AG20443 (cell line): Measurements from ENCODE around the gene SEMA3C.
A peak's percentile ranks its signal among the peaks of the same experiment; 100 is the strongest.

Experiments
- DNase-seq: peaks from one replicate; pipeline ENCODE4 v3.0.0; 2012; ENCODE audit warnings: low spot score, mixed read lengths

Gene SEMA3C

DNA sequence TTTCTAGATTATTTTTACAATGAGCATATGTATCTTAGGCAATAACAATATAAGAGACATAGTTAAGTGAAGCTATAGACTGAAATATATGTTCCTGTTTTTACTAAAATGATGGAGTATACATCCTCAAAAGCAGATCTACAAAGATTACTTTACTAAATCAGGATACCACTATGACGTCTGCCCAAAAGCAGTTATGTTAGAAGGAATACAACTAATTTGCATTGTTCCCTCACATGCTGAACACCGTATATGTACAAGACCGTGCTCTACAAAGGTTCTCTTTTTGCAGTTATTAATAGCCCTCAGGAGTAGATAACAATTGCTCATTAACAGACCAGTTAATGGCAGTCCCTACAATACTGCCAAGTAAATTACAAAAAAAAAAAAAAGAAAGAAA, 143.0 kb downstream of the SEMA3C start:
- DNase-seq, result no peak

DNA sequence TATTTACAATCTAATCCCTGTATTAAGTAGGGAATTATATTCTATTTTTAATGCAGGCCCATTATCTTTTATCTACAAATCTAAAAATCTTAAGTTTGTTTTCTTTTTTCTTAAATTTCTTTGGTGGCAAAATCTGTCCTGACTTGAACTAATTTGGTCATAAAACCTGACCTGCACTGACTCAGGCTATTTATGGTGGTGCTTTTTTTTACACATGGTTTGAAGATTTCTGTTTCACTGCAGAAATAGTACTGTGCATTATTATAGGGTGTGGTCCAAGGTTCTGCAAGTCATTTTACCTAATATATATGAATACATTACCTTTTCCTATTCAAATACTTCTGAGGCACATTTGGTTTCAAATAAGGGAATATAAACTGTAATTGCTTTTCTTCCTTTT, 143.4 kb downstream of the SEMA3C start:
- DNase-seq, result no peak

DNA sequence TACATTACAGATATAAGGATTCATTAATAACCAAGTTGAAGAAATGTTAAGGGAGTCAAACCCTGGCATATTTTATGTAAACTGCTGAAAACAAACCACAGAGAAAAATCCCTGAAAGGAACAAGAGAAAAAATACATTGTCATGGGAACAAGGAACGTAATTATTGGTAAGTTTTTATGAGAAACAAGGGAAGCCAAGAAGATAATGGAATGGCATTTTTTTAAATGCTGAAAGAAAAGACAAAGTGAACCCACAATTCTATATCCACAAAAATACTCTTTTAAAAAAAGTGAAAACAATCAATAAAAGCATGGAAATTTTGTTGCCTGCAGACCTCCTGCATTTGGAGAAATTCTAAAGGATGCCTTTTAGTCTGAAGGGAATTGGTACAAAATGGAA, 144.0 kb downstream of the SEMA3C start:
- no peak for DNase-seq

DNA sequence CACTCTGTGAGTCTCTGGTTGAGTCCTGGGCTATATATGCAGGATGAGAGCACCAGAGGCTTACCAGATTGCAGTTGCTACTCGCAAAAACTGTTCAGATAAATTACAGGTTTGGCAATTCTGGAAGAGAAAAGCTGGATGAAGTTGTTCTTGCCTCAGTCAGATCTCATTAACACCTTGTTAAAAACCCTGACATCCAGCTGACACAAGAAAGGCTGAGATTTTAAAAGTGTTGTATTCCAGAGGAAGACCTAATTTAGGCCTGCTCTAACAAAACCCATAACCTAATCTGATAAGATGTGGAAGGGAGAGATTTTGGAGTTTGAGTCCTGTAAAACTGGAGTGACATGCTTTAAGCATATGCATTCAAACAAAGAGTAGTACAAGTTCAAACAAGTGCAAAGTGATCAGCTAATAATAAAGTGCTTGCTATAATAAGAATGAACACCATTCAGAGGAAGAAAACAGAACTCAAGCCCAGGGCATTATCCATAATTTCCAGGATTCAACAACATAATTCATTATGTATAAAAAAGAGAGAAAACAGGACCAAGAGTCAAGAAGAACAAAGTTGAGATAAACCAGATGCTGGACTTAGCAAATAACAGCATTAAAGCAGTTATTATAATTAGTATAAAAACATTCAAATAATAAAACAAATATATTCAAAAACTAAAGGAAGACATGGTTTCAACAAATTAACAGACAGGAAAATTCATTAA, 144.9 kb downstream of the SEMA3C start:
- DNase-seq, result no peak

DNA sequence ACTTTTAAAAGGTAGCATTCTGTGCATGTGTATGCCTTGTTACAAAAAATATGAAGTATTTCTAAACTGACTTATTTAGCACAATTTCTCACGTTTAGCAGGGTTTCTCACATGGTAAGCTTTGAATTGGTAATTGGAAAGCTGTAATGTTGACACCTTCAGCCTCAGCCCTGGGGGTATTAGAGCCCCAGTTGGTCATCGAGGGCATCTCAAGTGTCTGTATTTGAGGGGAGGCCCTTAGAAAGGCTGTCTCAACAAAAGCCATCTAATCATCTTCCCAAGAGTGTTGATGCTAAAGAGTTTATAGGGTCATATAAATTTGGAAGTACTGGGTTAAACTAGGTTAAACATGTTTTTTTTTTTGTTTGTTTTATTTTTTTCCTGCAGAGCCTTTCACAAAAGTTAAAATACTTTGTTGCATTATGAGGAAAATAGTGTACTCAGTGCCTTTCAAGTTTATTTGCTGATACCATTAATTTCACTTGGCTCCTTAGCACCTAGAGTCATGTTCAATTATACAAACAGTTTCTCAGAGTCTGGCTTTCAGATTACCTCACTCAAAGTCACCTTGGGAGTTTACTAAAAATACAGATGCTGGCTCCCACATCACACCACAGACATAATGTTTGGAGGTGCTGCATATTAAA, 146.4 kb downstream of the SEMA3C start:
- DNase-seq, result no peak

DNA sequence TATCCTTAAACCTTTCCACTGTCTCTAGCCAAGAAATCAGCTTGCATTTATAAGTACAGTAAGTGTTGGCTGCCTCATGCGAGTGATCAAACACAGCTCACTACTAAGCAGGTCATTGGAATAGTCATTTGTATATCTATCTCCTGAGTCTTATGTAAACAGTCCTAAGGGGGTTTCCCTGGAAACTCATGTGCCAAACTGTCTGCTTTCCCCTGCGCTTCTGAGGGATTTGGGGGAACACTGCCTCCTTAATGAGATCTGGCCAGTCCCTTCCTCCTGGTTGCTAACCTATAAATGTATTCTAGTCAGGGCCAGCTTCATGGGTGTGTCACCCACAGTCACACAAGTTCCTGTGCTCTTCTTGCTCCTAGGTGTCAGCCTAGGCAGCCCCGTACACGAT, 147.3 kb downstream of the SEMA3C start:
- DNase-seq, result no peak

DNA sequence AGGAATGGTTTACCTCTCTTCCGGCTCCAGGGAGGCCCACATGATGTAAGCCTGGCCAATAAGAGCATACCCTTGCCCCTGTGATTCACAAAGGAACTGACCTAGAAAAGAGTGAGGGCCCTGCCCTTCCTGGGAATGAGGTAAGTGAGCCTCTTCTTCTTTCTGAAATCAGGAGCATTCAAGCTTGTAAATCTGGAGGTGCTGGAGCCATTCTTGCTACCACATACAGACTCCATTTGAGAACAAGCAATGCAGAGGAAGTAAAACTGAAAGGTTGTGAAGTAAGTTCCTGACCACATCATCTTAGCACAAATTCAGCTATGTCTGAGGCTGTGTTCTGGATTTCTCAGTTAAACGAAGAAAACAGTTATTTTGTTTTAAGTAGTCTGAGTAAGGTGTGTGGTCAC, 148.2 kb downstream of the SEMA3C start:
- DNase-seq, result no peak

DNA sequence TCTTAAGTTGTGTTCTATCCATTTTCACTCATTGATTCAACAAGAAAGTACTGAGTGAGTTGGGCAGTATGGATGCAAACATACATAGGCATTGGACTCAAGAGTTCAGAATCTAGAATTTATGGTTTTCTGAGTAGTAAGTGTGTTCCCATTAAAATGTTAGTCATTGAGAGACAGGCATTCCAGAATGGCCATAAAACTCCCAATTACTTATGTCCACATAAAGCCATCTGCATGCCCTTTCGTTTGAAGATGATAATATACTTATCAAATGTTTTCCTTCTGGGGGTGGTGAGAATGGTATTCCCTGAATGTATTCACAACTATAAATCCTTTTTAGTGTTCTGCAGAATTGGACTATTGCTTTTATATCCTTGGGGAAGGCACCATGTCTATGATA, 148.8 kb downstream of the SEMA3C start:
- no peak for DNase-seq

DNA sequence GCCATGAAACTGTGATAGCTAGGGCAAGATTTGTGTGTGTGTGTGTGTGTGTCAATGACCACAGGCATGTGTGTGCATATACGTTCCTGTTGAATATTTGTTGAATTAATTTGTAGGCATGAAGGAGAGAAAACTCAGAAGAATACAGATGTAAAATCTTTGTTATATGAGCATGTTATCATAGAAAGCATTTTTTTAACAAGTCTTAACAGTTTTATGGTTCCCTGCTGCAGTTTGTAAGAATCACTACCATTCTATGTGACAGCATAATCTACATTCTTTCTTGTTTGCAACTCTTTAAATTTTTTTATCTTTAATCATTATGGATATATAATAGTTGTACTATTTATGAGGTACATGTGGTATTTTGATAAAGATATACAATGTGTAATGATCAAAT, 150.1 kb downstream of the SEMA3C start:
- no peak for DNase-seq

DNA sequence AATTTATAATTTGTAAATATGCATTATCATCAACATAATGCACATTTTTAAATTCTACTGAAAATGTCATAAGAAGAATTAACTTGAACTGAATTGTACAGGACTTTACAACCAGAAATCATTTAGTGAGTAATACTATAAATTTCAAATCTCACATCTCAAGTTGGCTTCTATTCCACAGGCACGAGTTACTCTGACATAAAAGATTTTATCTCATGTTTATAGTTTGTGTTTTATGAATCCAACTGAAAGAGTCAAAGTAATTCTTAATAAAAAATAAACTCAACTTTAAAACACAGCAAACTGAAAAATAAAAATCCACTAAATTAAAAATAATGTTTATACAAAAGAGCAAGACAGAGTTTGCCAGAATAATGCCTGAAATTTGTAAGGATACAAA, 151.2 kb downstream of the SEMA3C start:
- no peak for DNase-seq

DNA sequence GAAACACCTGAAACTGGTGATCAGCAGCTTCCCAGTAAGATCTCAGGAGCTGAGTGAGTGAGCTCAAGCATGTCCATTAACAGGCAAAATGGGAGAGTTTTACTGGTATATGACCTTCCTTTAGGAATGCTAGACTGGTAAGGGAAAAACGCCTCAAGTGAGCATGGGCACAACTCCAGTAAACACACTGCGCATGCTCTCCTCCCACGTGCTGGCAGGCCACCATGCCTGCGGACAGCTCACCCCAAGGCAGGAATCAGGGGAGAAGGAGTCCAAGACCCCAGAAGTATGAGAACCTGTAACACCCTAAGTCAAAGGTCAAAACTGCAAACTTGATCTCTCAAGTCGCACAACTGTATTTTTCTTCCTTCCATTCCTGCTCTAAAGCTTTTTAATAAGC, 152.1 kb downstream of the SEMA3C start:
- no peak for DNase-seq

DNA sequence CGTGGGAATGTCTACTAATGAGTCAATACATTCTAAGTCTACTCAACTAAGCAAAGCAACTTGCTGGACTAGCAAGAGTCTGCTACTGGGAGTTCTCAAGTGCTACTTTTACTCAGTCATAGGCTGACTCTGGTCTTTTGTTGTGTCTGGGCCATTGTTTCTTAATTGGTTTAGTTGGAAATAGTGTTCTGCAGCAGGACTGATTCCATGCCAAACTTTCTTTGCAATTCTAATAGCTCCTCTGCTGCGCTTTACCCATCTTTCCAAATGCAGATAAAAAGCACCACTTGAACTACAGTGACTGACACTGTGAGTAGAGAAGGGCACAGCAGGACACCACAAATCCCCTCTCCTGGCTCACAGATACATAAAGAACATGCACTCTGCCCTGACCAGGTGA, 154.7 kb downstream of the SEMA3C start:
- DNase-seq, result no peak

DNA sequence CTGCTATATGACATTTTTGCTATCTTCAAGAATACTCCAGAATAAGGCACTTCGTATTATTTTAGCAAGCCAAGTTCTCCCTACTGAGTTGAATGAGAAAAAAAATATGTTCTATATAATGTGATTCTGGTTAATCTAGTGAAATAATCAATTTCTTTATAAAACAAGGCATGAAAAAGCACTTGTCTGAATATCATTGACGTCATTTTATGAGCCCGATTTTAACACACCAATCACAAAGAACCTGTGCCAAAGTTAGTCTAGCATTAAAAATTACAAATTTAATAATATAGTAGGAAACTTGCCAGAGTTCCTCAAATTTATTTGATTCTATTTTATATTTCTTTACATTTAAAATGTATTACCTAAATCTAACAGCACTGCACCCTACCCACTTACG, 155.1 kb downstream of the SEMA3C start:
- no peak for DNase-seq

DNA sequence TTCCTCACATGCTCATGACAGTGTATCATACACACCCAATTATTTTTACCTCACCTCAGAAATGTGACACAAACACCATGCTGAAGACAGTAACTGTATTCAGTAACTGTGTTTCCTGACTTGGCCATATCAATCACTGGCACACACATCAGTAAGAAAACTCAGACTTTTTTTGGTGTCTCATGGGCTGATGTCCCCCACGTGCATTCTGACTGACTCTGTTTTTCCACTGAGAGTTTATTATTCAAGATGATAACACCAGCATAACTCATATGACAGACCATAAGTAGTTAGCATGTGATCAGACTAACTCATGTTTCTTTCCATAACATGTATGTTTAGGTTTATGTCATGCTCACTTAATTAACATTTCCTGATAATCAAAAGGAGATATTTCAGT, 155.6 kb downstream of the SEMA3C start:
- no peak for DNase-seq

DNA sequence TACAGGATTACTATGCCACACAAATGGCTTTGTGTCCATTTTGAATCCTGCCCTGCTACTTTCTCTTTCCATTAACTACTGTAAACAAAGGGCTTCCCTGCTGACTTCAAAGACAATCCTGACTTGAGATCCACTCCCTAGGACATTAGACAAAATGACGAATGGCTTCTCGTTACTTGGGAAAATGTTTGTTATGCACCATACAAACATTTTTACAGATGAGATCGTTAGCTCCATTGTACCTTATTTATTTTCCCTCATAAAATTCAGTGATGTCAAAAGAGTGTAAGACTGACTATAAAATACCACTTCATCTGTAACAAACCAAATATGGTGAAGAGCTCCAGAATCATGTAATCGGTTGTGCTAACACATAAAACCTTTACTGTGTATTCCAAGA, 158.6 kb downstream of the SEMA3C start:
- DNase-seq, result no peak

DNA sequence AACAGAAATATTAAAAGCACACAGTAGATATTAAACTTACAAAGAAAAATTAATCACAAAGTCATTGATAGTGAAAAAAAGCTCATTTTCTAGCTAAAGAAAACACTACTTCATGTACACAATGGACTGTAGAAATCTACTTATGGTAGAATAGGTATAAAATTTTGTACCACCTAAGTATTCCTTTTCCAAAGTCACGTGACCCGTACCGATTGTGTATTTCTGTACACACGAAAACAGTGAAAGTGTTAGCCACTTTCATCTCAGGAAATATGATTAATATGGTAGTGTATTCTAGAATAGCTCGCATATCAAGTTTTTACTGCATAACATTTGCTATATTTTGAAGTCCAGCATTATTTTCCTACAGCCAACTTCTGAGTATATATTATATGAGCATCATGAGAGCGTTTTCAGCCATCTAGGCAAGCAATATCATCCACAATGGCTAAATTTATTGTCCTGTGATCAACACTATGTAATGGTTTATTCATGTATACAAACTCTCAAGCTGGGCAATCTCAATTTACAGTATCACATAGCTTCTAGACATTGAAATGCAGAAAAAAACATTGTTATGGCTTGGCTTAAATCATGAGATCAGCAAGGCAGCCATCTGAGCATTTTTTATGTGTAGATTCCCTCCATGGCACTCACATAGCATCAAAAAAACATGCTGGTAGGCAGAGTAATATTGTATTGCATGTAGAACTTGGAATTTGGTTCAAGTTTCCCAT, 165.7 kb downstream of the SEMA3C start:
- no peak for DNase-seq

DNA sequence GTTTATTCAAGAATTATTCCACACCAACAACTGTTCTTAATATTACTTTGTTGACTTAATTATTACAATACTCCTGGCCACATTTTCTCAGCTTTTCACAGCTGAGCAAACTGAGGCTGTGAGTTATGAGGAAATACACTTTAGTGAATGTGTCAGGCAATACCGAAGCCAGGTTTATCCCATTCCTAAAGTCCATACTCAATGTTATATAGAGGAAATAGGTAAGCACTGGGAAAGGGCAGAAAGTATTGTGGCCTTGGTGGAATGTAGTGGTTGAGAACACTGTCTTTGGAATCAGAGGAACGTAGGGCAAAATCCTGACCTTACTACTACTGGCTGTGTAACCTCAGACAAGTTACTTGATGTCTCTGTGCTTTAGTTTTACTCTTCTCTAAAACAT, 169.6 kb downstream of the SEMA3C start:
- DNase-seq, result no peak

DNA sequence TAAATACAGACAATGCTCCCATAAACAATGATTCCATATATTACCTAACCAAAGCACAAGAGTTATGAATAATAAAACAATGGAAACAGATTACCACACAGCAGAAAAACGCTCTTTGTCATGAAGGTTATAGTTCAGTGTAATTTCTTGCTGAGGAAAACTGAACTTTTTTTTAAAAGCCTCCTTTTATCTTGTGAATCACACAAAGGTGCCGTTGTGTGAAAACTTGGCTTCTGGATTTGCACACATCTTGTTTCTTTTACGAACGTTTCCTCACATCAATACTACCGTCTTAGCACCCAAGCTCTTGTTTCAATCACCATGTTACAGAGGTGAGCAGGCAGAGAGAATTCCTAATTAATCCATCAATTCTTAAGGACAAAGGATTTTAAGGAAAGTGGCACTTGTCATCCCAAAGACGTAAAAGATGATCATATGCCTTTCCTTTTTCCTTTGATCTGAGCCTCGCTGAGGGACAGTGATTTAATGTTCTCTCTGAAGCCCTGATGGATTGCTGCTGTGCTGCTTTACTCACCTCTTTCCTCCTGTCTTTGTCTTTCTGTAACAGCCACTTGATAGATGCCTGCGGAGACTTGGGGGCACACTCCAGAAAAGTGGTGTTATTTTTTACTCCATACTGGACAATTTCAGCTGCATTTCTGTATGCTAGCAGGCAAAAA, 170.3 kb downstream of the SEMA3C start:
- DNase-seq, result no peak

DNA sequence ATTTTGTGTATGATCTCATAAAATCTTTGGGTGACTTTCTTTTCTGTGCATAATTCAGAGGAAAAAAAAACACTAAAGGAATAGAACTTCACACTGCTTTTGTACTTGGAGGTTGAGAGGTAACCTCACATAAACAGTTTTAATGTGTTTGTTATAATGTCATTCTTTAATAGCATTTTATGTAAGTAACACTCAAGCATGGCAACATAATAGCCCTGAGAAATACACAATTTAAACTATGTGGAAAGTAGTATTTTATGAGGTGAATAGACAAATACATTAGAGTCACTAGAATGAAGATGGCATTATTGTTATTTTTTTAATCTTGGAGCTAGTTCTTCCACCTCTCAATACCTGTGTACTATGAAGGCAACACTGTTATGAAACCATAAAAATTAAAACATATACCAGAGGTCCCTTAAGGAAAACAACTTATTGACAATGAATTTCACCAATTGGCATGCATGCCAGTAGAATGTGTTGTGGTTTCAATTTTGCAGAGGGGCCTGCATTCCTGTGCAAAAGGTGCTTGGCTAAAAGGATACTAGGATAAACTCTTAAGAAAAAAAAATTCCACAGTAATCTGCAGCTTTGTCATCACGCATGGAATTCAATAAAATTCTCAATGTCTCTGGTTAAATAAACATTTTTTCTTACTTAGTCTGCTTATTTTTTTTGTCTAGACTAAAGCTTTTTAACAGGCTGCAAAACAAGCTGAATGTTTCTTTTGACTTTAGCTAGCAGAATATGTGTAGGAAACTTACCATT, 177.9 kb downstream of the SEMA3C start:
- peak; percentile 26 for DNase-seq

DNA sequence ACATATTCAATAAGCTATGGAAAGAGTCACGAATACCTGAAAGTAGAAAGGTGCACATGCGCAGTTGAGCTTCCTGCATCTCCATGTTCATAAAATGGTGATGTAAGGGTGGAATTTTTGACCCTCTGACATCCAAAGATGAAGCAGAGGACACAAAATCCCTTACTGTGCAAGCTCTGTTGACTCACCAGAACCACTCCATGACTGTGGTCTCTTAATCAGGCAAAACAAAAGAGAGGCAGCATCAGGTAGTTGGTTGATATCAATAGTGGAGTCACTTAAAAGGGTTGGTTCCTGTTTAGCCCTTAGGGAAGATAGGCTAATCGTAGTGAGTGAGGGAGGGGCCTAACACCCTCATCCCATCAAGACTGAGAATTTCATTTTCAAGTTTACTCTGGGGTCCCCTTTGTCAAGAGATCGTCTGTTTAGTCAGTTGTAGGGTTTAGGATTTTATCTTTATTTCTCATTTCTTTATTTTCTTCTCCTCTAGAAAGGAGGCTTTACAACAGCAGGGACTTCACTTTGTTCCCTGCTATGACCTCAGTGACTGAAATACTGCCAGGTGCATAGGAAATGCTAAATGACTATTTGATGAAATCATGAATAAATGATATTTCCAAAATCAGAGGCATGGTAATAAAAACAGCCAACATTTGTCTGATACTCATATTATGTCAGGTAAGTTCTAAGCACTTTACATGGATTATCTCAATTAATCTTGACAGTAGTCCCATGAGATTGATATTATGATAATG, 182.3 kb downstream of the SEMA3C start:
- no peak for DNase-seq

DNA sequence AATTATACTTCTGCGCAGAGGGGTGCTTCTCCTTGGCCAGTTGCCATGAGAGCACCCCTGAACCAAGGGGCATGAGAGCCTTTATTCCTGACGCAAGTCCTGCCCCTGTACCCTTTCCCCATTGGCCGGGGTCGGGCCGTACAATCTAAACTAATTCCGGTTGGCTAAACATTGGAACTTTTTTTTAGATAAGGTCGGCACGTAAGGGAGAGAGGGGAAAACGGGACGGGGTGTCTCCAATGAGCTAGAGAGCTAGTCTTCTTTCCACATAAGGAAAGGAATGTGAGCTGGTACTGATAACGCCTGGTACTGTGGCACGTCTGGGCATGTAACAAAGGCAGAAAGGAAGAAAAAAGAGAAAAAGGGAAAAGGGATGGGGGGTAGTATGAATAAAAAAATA, 183.5 kb downstream of the SEMA3C start:
- DNase-seq, result no peak
